RCC 7860 (cell line): ENCODE results near the gene VAPB.
A peak's percentile ranks its signal among the peaks of the same experiment; 100 is the strongest.

Experiments used
- DNase-seq: peaks from one replicate; pipeline ENCODE4 v3.0.0-alpha.2; 2015; ENCODE audit warnings: low spot score
- FAIRE-seq: peaks from 2 replicates; lab custom pipeline; 2012; peaks lifted over from hg19 to GRCh38; lab: Jason Lieb, UNC

Gene VAPB

GRCh38 chr20:58473453-58474425 lies 84.7 kb downstream of the VAPB start:
- DNase-seq (no peak), FAIRE-seq (no peak)

GRCh38 chr20:58475466-58475865 lies 86.4 kb downstream of the VAPB start:
- DNase-seq = no peak
- FAIRE-seq = no peak

- peak; percentile 36 for DNase-seq
- FAIRE-seq = no peak
These were observed 89.2 kb downstream of the VAPB start for GRCh38 chr20:58478141-58478805.

- no peak for FAIRE-seq
- DNase-seq = no peak
These were observed 90.9 kb downstream of the VAPB start for GRCh38 chr20:58479726-58480440.

- no peak for FAIRE-seq
These were observed 91.7 kb downstream of the VAPB start for GRCh38 chr20:58480551-58481336.

GRCh38 chr20:58481481-58482021 lies 92.5 kb downstream of the VAPB start:
- DNase-seq (no peak), FAIRE-seq (no peak)

More at GRCh38 chr20:58480551-58481336, 91.7 kb downstream of the VAPB start:
- DNase-seq = no peak

GRCh38 chr20:58482416-58482815 lies 93.4 kb downstream of the VAPB start:
- FAIRE-seq (no peak), DNase-seq (no peak)

- no peak for DNase-seq
- FAIRE-seq = no peak
These were observed 94.0 kb downstream of the VAPB start for GRCh38 chr20:58483051-58483450.

GRCh38 chr20:58483470-58483869 lies 94.4 kb downstream of the VAPB start:
- no peak for FAIRE-seq

GRCh38 chr20:58485393-58485792 lies 96.4 kb downstream of the VAPB start:
- FAIRE-seq (no peak), DNase-seq (no peak)

More at GRCh38 chr20:58483470-58483869, 94.4 kb downstream of the VAPB start:
- DNase-seq = no peak

- FAIRE-seq = no peak
- DNase-seq = no peak
These were observed 97.2 kb downstream of the VAPB start for GRCh38 chr20:58486207-58486606.

- FAIRE-seq (no peak), DNase-seq (no peak)
These were observed 103.2 kb downstream of the VAPB start for GRCh38 chr20:58492074-58492718.

- no peak for FAIRE-seq
- DNase-seq = no peak
These were observed 103.9 kb downstream of the VAPB start for GRCh38 chr20:58492795-58493524.

- no peak for DNase-seq
- no peak for FAIRE-seq
These were observed 106.0 kb downstream of the VAPB start for GRCh38 chr20:58494923-58495622.

GRCh38 chr20:58495623-58496428 lies 106.8 kb downstream of the VAPB start:
- DNase-seq (no peak), FAIRE-seq (no peak)

- DNase-seq = no peak
- FAIRE-seq = no peak
These were observed 107.4 kb downstream of the VAPB start for GRCh38 chr20:58496429-58496769.

- no peak for DNase-seq
- no peak for FAIRE-seq
These were observed 108.1 kb downstream of the VAPB start for GRCh38 chr20:58497076-58497641.
